HG02981 (cell line): ENCODE data around the gene DDX5.
A peak's percentile ranks its signal among the peaks of the same experiment; 100 is the strongest.
"Not testable (repeated sequence)": the region's sequence is repeated elsewhere in the genome, so short reads cannot be mapped to it uniquely, and the experiment has no call there.

Experiments used
- ATAC-seq: cut with Tn5 transposase; IDR thresholded peaks from one replicate; pipeline ENCODE4 v1.9.1; 2021; ENCODE audit warnings: mild to moderate bottlenecking, moderate library complexity; ENCODE audit not compliant: unreplicated experiment

Gene DDX5

DNA sequence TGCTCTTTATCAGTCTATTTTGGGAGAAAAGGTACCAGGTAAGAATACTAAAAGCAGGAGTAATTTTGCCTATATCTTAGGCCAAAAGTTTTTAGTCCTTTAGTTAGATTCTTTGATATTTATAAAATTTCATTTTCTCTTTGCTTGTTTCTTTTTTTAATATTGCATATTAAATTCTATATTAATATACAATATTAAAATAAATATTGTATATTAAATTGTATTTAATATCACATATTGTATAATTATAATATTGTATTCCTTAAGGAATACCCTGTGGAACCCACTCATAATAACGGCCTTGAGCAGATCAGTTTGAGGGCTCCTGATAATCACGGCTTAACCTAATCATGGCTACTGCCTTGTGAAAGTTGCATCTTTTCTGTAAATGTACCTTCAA is 2.6 kb upstream of the DDX5 start:
- ATAC-seq = no peak

- peak; percentile 19 for ATAC-seq
Observed at GRCh38 chr17:64507413-64507782, 1.3 kb upstream of the DDX5 start.

DNA sequence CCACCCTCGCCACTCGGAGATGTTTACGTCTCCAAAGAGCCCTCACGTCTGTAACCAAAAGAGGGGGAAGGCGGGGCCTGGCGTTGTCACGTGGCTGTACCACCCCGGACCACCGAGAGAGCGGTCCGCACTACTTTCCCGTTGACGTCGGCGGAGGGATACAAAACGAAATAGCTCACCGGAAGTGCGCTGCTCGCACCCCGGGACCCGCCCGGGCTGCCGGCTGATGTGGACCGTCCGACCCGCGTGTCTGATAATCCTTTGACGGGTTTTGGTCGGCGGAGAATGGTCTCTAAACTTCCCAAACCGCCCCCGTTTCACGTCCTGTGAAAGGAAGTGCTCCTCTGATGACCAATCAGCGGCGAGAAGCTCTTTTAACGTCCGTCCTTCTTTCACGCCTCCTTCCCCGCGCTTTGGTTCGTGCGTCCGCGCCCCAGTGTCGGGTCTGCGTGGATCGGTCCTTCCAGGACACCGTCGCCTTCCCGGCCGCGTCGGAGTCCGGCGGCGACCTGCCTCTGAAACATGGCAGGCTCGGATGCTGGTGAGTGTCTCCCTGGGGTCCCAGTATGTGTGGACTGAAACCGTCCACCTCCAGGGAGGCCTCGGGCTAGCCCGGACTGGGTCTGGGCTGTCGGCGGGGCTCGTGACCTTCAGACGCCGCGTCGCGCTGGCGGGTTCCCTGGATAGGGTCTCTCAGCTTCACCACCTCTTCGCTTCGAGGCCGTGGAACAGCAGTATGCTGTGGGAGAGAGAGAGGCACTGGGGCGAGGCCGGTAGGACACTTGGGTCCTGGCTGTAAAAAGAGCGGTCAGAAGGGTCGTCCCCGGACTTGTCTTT is 705 bp upstream of the DDX5 start, which contains the start of gene CEP95:
CEP95 (plus strand) TSS at position 402 of the 837 bp plus-strand sequence; CDS start at position 523, 121 bp downstream.
- ATAC-seq = peak; percentile 56

DNA sequence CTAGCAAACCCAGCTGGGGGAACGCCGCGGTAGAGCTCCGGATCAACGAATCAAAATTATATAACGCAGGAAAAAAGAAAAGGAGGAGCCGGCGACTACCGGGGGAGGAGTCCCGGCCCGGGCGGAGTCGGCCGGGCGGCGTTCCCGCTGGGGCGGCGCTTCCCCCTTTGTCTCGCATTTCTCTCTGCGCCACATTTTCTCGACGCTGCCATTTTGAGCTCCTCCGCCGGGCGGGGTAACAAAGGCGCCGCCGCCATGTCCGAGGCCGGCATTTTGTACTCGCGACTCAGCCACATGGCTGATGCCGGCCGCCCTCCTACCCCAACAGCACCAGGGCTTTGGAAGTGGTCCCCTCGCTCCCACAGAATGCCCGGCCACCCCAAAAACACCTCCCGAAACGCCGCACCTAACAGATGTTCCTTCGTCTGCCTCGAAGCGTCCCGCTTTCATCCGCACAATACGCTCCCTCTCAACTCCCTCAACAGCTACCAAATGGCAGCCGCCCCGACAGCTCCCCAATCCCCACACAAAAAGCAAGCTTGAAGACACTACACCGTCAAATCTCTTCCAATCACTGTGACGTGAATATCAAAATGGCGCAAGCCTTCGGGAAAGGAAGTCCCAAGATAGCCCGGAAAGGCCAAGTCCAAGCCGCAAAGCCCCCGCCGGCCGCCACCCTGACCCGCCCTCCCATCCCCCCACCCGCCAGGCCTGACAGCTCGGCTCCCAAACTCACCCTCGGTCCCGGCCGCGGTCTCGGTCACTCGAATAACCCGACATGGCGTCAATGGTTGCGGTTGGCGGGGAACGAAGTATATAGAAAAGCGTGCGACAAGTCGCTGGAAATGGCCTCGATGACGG is 519 bp downstream of the DDX5 start:
- peak; percentile 21 for ATAC-seq

DNA sequence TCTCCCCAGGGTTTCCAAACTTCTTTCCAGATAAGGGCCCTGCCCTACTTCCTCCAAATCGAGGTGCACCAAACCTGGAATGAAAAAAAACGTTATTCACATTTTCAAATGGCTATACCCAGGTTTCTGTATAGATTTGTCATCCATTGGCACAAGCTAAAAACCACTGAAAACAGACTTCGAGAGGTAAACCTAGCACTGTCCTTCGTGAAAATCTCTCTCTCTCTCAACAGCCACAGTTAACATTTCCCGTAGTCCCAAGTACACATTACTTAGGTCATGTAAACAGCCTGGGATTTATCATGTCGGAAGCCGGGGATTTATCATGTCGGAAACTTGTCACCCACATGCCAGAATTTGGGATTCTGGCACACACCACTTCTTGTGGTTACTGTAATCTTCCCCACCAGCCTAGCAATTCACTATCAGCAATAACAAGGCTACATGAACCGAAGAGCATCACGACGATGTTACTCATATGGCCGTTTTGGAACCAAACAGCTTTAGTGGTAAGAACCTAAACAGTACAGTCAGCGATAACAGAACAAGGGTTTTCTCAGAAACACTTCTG is 1.2 kb downstream of the DDX5 start:
- no peak for ATAC-seq

GRCh38 chr17:64503821-64504768 is 2.0 kb downstream of the DDX5 start:
- no peak for ATAC-seq

- no peak for ATAC-seq
Observed at GRCh38 chr17:64503341-64503740, 2.7 kb downstream of the DDX5 start.

- no peak for ATAC-seq
Observed at GRCh38 chr17:64502809-64503208, 3.3 kb downstream of the DDX5 start.

DNA sequence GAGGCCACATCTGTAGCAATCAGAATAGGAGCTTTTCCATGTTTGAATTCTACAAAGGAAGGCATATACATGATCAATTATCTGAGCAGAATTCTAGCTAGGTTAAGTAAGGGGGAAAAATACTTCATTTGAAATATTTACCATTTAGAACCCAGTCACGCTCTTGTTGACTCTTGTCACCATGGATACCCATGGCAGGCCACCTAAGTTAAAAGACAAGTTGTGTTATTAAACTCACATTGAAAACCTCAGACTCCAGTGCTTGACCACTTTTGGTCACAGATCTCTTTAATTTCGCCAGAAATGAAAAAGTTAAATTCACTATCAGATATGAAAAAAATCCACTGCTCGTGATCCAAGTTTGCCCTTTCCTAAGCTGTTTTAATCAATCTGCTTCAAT is 4.1 kb downstream of the DDX5 start:
- ATAC-seq = no peak

DNA sequence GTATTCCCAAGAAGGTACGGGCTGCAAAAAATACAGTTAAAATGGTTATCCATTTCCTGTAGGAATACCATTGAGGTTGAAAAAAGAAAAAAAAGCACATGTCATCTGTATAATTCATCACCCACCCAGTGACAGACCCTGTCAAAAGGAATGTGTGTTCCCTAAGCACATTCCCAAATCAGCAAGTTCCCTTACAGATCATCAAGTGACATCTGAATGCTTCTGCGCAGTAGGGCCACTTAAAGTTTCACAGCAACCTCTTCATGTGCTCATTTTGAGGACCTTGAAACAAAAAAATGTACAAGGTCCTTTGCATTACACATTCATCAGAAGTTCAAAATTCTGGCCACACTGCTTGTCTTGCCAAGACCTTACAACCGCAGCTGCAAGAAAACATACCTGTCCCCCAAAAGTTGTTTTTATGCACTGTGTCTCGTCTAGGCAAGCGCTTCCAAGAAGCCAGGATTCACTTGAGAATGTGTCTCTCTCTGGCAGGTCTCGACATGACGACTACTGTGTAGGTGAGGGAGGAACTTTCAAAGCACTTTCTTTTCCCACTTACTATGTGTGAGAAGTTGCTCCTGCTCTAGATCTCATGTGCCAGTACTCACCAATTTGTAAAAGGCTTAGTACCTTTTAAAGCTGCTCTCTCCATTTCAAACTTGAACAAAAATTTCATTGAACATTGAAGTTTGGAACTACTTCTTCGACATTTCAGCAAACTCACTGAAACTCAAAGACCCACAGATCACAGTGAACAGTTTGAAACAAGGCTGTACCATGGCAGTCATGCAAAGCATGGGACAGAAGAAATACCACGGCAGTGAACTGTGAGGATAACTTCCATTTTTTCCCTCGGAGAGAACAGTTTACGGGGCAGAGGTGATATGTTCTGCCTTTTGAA is 5.0 kb downstream of the DDX5 start:
- no peak for ATAC-seq

GRCh38 chr17:64500487-64500859 is 5.6 kb downstream of the DDX5 start:
- no peak for ATAC-seq

DNA sequence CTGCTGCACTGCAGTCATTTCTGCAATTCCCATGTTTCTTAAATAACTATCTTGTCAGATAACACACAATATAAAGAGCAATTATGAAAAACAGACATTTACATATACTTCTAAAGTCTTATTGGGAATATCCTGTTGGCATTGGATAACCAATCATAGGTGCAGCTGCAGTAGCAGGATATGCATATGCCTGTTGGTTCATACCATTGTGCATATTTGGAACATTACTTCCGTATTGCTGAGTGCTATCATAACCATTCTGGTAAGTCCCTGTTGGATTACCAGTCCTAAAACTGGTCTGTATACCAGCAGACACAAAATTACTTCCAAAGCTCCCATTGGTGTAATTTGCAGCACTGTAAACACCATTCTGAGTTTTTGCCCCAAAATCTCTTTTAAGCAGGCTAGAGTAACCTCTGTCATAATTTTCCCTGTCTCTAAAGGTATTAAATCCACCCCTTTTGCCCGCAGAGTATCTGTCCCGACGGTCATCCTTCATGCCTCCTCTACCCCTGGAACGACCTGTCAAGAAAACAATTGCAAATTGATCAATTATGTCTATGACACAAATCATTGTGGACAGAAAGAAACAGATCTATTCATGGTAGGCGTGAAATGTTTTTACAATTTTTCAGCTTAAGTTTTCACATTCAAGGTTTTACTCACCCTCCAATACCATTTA is 6.1 kb downstream of the DDX5 start:
- ATAC-seq = no peak

DNA sequence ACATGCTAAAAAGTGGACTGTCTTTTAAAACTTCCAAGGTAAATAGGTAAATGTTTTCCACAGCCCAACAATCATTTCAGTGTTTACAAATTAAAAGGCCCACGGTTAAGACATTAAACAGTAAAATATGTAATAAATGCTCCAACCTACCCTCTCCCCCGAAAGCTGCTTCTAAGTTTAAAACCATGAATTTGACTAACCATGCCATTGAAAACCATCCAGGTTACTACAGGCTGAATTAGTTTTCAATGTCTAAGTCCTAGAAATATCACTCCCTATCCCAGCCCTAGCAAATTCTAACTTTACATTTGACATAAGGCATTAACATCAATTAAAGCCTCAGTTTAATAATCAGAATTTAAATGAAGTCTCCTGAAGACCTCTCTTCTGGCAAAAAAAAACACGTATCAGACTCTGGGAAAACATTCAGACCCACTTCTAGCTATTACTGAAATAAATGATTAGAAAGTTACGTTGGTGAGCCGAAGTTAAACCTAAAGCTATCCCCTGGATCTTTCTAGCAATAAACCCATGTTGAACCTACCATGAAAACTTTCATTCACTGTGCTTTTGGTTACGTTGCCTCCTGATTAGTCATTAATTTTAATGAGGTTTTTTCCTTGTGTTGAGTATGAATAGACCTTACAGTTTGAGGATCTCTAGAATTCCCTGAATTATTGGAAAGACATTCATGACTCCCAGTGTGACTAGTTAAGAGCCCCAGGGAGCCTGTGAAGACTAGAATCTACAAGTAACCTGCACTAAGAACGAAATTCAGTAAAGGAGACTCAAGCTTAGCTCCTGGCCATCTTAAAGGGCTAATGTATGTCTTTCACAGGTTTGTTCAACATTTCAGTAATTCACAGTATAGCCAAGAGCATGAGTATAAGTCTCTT is 7.5 kb downstream of the DDX5 start:
- ATAC-seq = no peak

GRCh38 chr17:64497565-64498035 is 8.5 kb downstream of the DDX5 start:
- no peak for ATAC-seq

DNA sequence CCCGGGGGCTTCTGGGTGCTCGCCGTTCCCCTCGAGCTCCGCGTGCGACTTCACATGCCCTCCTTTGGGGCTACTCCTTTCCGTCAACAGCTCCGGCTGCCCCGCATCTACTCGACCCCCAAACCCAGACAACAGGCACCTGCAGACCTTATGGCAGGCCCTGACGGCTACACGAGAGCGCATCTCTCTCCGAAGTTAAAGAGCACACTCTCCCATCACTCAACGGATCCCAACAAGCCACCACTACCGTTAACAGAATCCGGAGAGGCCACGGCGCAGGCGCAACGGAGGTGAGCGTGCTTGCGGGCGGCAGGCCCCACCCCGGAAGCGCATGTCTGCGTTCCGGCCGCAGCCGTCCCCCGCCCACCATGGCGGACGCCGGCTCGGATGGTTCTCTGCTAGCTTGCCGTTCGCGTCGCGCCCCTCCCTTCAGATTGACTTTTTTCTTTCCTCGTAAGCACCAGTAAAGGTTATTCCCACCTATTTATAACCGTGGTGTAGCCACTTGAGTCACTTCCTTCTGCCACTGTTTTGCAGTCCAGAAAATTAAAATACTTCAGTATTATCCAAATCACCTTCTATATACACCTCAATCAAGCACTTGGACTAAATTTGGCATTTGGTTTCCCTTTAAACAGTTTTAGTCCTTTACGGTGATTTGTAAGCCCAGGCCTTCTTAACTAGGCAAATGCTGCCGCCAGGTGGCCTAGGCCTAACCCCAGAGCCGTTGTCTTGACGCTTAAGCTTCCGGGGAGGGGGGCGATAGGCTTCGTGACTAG is 9.1 kb downstream of the DDX5 start, which contains the start of gene POLG2:
POLG2 (minus strand) TSS at position 269 of the 779 bp plus-strand sequence; CDS start at position 183, 86 bp downstream.
- peak; percentile 77 for ATAC-seq

DNA sequence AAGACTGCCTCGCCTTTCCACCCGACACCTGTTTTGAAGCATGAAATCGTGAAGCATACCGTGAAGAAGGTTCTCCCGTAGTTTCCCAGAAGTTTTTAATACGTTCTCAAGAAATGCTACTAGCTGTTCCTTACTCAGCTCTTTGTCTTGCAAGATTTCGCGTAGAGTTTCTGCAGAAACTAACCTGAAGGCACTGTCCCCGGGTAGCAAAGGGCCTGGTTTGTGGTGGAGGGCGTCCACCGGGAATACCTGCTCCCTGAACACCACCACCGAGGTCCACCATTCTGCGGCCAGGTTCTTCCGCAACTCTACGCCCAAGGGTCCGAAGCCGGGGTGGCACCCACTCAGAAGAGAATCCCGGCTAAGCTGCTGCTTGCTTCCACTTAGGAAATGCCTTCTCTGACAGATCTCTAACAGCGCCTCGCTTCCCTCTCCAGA is 9.7 kb downstream of the DDX5 start:
- ATAC-seq = no peak

- ATAC-seq = not testable (repeated sequence)
Observed at GRCh38 chr17:64495300-64495699, 10.8 kb downstream of the DDX5 start.
